Stimulated activated CD8-positive, alpha-beta memory T cell treated with anti-CD3 and anti-CD28 coated beads, Interleukin-7, amount 100 ng/mL, for 4 hours (primary cell): ENCODE measurements around the gene GMDS.
A peak's percentile ranks its signal among the peaks of the same experiment; 100 is the strongest.

ENCODE experiments used
- DNase-seq, 2 donors: peaks; one replicate each; pipeline ENCODE4 v3.0.0-alpha.2; 2020; ENCODE audit warnings: low read depth in 2 of 2

Gene GMDS

GRCh38 chr6:2133716-2134310 is 111.6 kb downstream of the GMDS start:
- DNase-seq, result no peak

- no peak for DNase-seq
Measured at GRCh38 chr6:2132916-2133315, 112.5 kb downstream of the GMDS start.

GRCh38 chr6:2132416-2132815 is 113.0 kb downstream of the GMDS start:
- DNase-seq, result no peak

- DNase-seq, result no peak
Measured at GRCh38 chr6:2129182-2129621, 116.2 kb downstream of the GMDS start.

GRCh38 chr6:2127484-2127911 is 117.9 kb downstream of the GMDS start:
- peak; percentile 41 to 44 for DNase-seq

GRCh38 chr6:2126351-2126750 is 119.1 kb downstream of the GMDS start:
- DNase-seq, result no peak

GRCh38 chr6:2125158-2125557 is 120.2 kb downstream of the GMDS start:
- DNase-seq, result no peak

GRCh38 chr6:2124260-2124709 is 121.1 kb downstream of the GMDS start:
- no peak for DNase-seq

GRCh38 chr6:2120912-2121311 is 124.5 kb downstream of the GMDS start:
- DNase-seq, result no peak

GRCh38 chr6:2119275-2119674 is 126.1 kb downstream of the GMDS start:
- no peak for DNase-seq

- DNase-seq, result no peak
Measured at GRCh38 chr6:2118136-2118535, 127.3 kb downstream of the GMDS start.

GRCh38 chr6:2117447-2117846 is 128.0 kb downstream of the GMDS start:
- DNase-seq, result no peak

- DNase-seq, result no peak
Measured at GRCh38 chr6:2116496-2116895, 128.9 kb downstream of the GMDS start.

GRCh38 chr6:2114100-2114499 is 131.3 kb downstream of the GMDS start:
- DNase-seq, result no peak

GRCh38 chr6:2111162-2111677 is 134.2 kb downstream of the GMDS start:
- no peak for DNase-seq

GRCh38 chr6:2110504-2110903 is 134.9 kb downstream of the GMDS start:
- DNase-seq, result no peak

- no peak for DNase-seq
Measured at GRCh38 chr6:2109796-2110195, 135.6 kb downstream of the GMDS start.

GRCh38 chr6:2108700-2109306 is 136.6 kb downstream of the GMDS start:
- no peak for DNase-seq

GRCh38 chr6:2104524-2104880 is 140.9 kb downstream of the GMDS start:
- DNase-seq, result no peak

GRCh38 chr6:2103765-2104523 is 141.5 kb downstream of the GMDS start:
- DNase-seq, result no peak

GRCh38 chr6:2102966-2103365 is 142.4 kb downstream of the GMDS start:
- no peak for DNase-seq

GRCh38 chr6:2102316-2102883 is 143.0 kb downstream of the GMDS start:
- DNase-seq, result no peak

GRCh38 chr6:2101213-2101612 is 144.2 kb downstream of the GMDS start:
- DNase-seq, result no peak
